Glutamatergic neuron (in vitro differentiated cells): ENCODE results near the gene CHST11. TPM values are rescaled to one million over a fixed set of nuclear protein-coding genes. Genes with fewer than 3 reads are reported as not detected.

ENCODE experiments used
- DNase-seq: peaks from one replicate; pipeline ENCODE4 v3.0.0; 2022
- H3K27ac Mint-ChIP-seq: one replicate; pipeline ENCODE4 v1.8.0; 2020; ENCODE audit warnings: mild to moderate bottlenecking, mixed read lengths, inconsistent platforms; ENCODE audit not compliant: unreplicated experiment
- H3K27me3 Mint-ChIP-seq: one replicate; pipeline ENCODE4 v1.8.0; 2020; ENCODE audit warnings: mild to moderate bottlenecking, moderate library complexity, mixed read lengths, inconsistent platforms; ENCODE audit not compliant: unreplicated experiment
- H3K36me3 Mint-ChIP-seq: one replicate; pipeline ENCODE4 v1.8.0; 2020; ENCODE audit warnings: mild to moderate bottlenecking, mixed read lengths, inconsistent platforms; ENCODE audit not compliant: unreplicated experiment
- H3K4me1 Mint-ChIP-seq: one replicate; pipeline ENCODE4 v1.8.0; 2020; ENCODE audit warnings: mild to moderate bottlenecking, low read depth, mixed read lengths, inconsistent platforms; ENCODE audit not compliant: unreplicated experiment
- H3K4me3 Mint-ChIP-seq: one replicate; pipeline ENCODE4 v1.8.0; 2020; ENCODE audit warnings: mild to moderate bottlenecking, mixed read lengths, inconsistent platforms; ENCODE audit not compliant: unreplicated experiment
- H3K9me3 Mint-ChIP-seq: one replicate; pipeline ENCODE4 v1.8.0; 2020; ENCODE audit warnings: mild to moderate bottlenecking, moderate library complexity, mixed read lengths, inconsistent platforms; ENCODE audit not compliant: unreplicated experiment
- CTCF ChIP-seq: fragments of 200-600 bp; sonication (generic); IDR thresholded peaks from one replicate; pipeline ENCODE4 v1.5.0; 2021; ENCODE audit not compliant: partially characterized antibody, unreplicated experiment
- total RNA-seq: library from RNA; stranded (reverse); fragmentation: NEBNext Ultra II Directional; extraction: Animal tissue kit (Norgen Biotek cat#: 25700); gene quantifications from one replicate; pipeline ENCODE4 v1.2.1, GENCODE V29; 2021; ENCODE audit not compliant: unreplicated experiment

The CHST11 gene
- total RNA-seq, 1 donor from 2014 or later: 11.5 TPM

GRCh38 chr12:104793285-104793684, 336.5 kb downstream of the CHST11 start:
- Mint-ChIP-seq H3K27me3 (no peaks in the 10 kb centered on the region), H3K27ac (no peak overlapping the region), H3K4me1 (peaks cover 2% of the 10 kb centered on the region), H3K4me3 (no peak overlapping the region), H3K9me3 (peaks cover 1% of the 10 kb centered on the region), H3K36me3 (no peaks in the 10 kb centered on the region)
- DNase-seq: no peak
- no peak for TF ChIP-seq CTCF

- no peak overlapping the region for H3K27ac Mint-ChIP-seq
- no peaks in the 10 kb centered on the region for H3K36me3 Mint-ChIP-seq
- no peak overlapping the region for H3K4me3 Mint-ChIP-seq
- no peak for TF ChIP-seq CTCF
- H3K4me1 Mint-ChIP-seq: no peaks in the 10 kb centered on the region
- H3K9me3 Mint-ChIP-seq: peaks cover 1% of the 10 kb centered on the region
- DNase-seq: no peak
- H3K27me3 Mint-ChIP-seq: no peaks in the 10 kb centered on the region
These were observed 337.2 kb downstream of the CHST11 start for GRCh38 chr12:104793968-104794367.

DNA sequence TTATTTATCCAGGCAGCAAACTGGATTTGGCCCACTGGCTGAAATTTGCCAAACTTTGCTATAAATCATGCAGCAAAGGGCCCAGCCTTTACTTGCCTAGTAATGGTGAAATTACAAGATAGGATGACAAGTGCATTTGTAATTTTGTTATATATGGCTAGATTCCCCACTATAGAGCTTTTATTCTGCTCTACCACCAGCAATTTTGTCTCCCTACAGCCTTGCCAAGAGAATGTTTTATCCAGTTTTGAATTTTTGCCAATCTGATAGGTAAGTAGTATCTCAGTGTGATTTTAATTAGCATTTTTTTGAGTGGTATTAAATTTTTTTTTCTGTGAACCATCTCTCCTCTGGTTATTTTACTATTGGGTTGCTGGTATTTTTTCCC, 339.7 kb downstream of the CHST11 start:
- H3K27ac Mint-ChIP-seq: no peak overlapping the region
- H3K27me3 Mint-ChIP-seq: no peaks in the 10 kb centered on the region
- H3K9me3 Mint-ChIP-seq: peaks cover 1% of the 10 kb centered on the region
- H3K4me3 Mint-ChIP-seq: no peak overlapping the region
- H3K4me1 Mint-ChIP-seq: no peaks in the 10 kb centered on the region
- DNase-seq: no peak
- no peaks in the 10 kb centered on the region for H3K36me3 Mint-ChIP-seq
- no peak for TF ChIP-seq CTCF

- Mint-ChIP-seq H3K27me3 (no peaks in the 10 kb centered on the region), H3K4me3 (no peak overlapping the region), H3K27ac (no peak overlapping the region), H3K36me3 (no peaks in the 10 kb centered on the region), H3K4me1 (no peaks in the 10 kb centered on the region), H3K9me3 (no peaks in the 10 kb centered on the region)
- TF ChIP-seq CTCF: no peak
- no peak for DNase-seq
These were observed 342.7 kb downstream of the CHST11 start for GRCh38 chr12:104799458-104799857.

DNA sequence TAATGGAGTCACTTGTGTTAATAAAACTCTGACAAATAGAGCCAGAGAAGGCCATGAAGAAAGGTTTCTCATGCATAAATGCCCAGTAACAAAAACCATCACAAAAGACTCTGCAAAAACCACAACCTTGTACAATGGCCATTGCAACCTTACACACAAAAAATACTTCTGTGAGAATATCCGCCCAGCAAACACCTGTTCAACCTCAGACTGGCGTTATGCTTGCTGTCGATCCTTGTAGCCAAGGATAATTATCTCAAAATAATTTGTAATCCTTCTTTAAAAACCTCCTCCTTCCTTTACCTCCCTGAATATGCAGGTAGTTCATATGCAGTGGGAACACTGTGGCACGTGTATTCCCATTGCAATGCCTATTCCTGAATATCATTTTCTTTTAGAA, 344.3 kb downstream of the CHST11 start:
- H3K36me3 Mint-ChIP-seq: no peaks in the 10 kb centered on the region
- H3K27ac Mint-ChIP-seq: no peak overlapping the region
- no peaks in the 10 kb centered on the region for H3K27me3 Mint-ChIP-seq
- no peak overlapping the region for H3K4me3 Mint-ChIP-seq
- DNase-seq: no peak
- no peaks in the 10 kb centered on the region for H3K9me3 Mint-ChIP-seq
- TF ChIP-seq CTCF: no peak
- no peaks in the 10 kb centered on the region for H3K4me1 Mint-ChIP-seq
